Hepatocyte (in vitro differentiated cells): Measurements from ENCODE around the gene LIPE. TPM values are rescaled to one million over a fixed set of nuclear protein-coding genes. Genes with fewer than 3 reads are reported as not detected.

Source experiments
- DNase-seq: peaks from one replicate; pipeline ENCODE4 v3.0.0-alpha.2; 2016; ENCODE audit warnings: low spot score
- H2AFZ ChIP-seq: fragments of 200-600 bp; sonication (generic); 2 replicates; pipeline ENCODE4 v1.6.0; 2016; ENCODE audit warnings: antibody characterized with exemption, mild to moderate bottlenecking
- H3K27ac ChIP-seq: fragments of 200-600 bp; sonication (generic); 2 replicates; pipeline ENCODE4 v1.5.1; 2016; ENCODE audit warnings: mild to moderate bottlenecking
- H3K27me3 ChIP-seq: fragments of 200-600 bp; sonication (generic); 2 replicates; pipeline ENCODE4 v1.6.1; 2016
- H3K36me3 ChIP-seq: fragments of 200-600 bp; sonication (generic); replicated peaks from 2 replicates; pipeline ENCODE4 v1.5.1; 2016; ENCODE audit warnings: low read depth; ENCODE audit not compliant: insufficient read depth
- H3K4me1 ChIP-seq: fragments of 200-600 bp; sonication (generic); 2 replicates; pipeline ENCODE4 v1.5.1; 2016; ENCODE audit warnings: mild to moderate bottlenecking, moderate library complexity; ENCODE audit not compliant: insufficient read depth
- H3K4me2 ChIP-seq: fragments of 200-600 bp; sonication (generic); 2 replicates; pipeline ENCODE4 v1.6.0; 2016
- H3K4me3 ChIP-seq: fragments of 200-600 bp; sonication (generic); 2 replicates; pipeline ENCODE4 v1.5.1; 2016; ENCODE audit warnings: mild to moderate bottlenecking
- H3K79me2 ChIP-seq: fragments of 200-600 bp; sonication (generic); 2 replicates; pipeline ENCODE4 v1.6.0; 2017; ENCODE audit warnings: mild to moderate bottlenecking
- H3K9me2 ChIP-seq: fragments of 200-600 bp; sonication (generic); replicated peaks from 2 replicates; pipeline ENCODE4 v1.6.0; 2017; ENCODE audit warnings: mild to moderate bottlenecking; ENCODE audit not compliant: insufficient read depth
- H3K9me3 ChIP-seq: fragments of 200-600 bp; sonication (generic); 2 replicates; pipeline ENCODE4 v1.5.1; 2016; ENCODE audit warnings: low read depth, mild to moderate bottlenecking
- H4K20me1 ChIP-seq: fragments of 200-600 bp; sonication (generic); 2 replicates; pipeline ENCODE4 v1.6.0; 2016; ENCODE audit warnings: mild to moderate bottlenecking; ENCODE audit not compliant: insufficient read depth, poor library complexity, severe bottlenecking
- CTCF ChIP-seq: fragments of 200-600 bp; sonication (generic); IDR thresholded peaks from 2 replicates; pipeline ENCODE4 v1.5.1; 2016; ENCODE audit warnings: antibody characterized with exemption, mild to moderate bottlenecking; ENCODE audit not compliant: poor library complexity
- EZH2 ChIP-seq: fragments of 200-600 bp; sonication (generic); IDR thresholded peaks from 2 replicates; pipeline ENCODE4 v1.6.1; 2016; ENCODE audit warnings: antibody characterized with exemption, mild to moderate bottlenecking, borderline replicate concordance
- EZH2phosphoT487 ChIP-seq: fragments of 200-600 bp; sonication (generic); IDR thresholded peaks from one replicate; pipeline ENCODE4 v1.6.1; 2018; ENCODE audit warnings: antibody characterized with exemption, mild to moderate bottlenecking, low read depth, moderate library complexity; ENCODE audit not compliant: unreplicated experiment, severe bottlenecking
- WGBS: methylation state at CpG from one replicate; pipeline ENCODE4 v1.1.6; 2016; ENCODE audit warnings: low lambda C conversion rate; ENCODE audit errors: missing lambda C conversion rate; 5-methylcytosine and 5-hydroxymethylcytosine counted together
- polyA plus RNA-seq: library from polyadenylated mRNA; unstranded; fragments of >200 nt; fragmentation: Nextera tagmentation; extraction: Ambion mirVana; gene quantifications from 2 replicates; pipeline ENCODE4 v1.2.1, GENCODE V29; 2016
- total RNA-seq: library from RNA; depleted of rRNA; stranded (reverse); fragments of >200 nt; gene quantifications from 2 replicates; pipeline ENCODE4 v1.2.3, GENCODE V29; 2014

The LIPE gene
- total and polyA plus RNA-seq, 2 experiments from 2014 or later, result 6.4 to 7.1 TPM

DNA sequence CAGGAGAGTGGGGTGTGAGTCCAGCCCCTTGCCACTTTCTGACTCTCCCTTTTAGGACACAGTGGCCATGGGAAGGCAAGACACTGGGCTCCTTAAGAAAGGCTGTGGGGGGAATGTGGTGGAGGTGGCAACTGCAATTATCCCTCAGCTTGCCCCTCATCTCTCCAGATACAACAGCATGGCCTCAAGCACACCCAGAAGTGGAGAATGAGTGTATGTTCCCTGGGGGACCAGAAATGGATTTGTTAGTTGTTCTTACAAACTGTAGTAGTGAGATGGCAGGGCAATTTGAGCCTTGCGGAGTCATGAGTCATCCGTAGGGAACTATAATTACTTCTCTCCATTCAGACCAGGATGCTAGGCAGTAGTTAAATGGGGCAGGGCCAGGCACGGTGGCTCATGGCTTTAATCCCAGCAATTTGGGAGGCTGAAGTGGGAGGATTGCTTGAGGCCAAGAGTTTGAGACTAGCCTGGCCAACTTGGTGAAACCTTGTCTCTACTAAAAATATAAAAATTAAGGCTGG is 41.1 kb upstream of the LIPE start:
- no peak overlapping the region for H3K4me2 ChIP-seq
- no peaks in the 10 kb centered on the region for H3K36me3 ChIP-seq
- H3K79me2 ChIP-seq, result no peaks in the 10 kb centered on the region
- H3K4me1 ChIP-seq, result peaks cover 17% of the 10 kb centered on the region
- no peaks in the 10 kb centered on the region for H4K20me1 ChIP-seq
- H3K27me3 ChIP-seq, result no peaks in the 10 kb centered on the region
- WGBS, result 46% methylated on average over 3 of the region's 3 CpGs
- no peak overlapping the region for H2AFZ ChIP-seq
- H3K27ac ChIP-seq, result peak overlapping the region; percentile 70
- no peaks in the 10 kb centered on the region for H3K9me2 ChIP-seq
- peak; percentile 62 for DNase-seq
- no peaks in the 10 kb centered on the region for H3K9me3 ChIP-seq
- H3K4me3 ChIP-seq, result no peak overlapping the region
- no peak for TF ChIP-seq CTCF
- no peak for TF ChIP-seq EZH2
- TF ChIP-seq EZH2phosphoT487, result no peak

DNA sequence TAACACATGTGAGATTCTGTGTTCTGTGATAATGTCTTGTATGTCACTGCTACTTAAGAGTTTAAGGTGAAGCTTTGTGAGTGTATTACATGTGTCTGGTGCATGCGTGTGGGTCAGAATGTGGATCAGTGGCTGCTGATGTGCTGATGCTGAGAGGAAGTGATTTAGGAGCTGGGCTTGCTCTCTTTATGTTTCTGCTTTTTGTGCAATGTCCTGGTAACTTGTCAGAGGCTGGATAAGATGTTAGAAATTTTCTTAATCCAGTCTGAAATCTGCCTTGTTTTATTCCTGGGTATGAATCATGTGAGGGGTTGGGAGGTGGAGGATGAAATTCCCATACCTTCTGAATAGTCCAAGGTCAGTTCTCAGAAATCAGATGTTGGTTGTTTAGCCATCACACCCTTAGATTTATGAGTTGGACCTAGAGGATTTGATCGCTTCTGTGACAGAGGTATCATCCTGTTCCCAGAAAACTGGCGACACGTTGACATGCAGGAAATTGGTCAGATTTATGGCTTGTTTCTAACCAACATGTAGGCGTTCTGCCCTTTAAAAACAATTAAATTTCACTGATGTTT is 40.1 kb upstream of the LIPE start:
- no peak for TF ChIP-seq EZH2phosphoT487
- TF ChIP-seq CTCF, result no peak
- no peak for TF ChIP-seq EZH2
- Histone ChIP-seq H3K27ac (peak overlapping the region; percentile 75), H2AFZ (no peak overlapping the region), H3K4me1 (peaks cover 17% of the 10 kb centered on the region), H3K9me3 (no peaks in the 10 kb centered on the region), H3K27me3 (no peaks in the 10 kb centered on the region), H3K4me2 (peak overlapping the region; percentile 44), H3K79me2 (no peaks in the 10 kb centered on the region), H3K36me3 (no peaks in the 10 kb centered on the region), H3K4me3 (no peak overlapping the region), H4K20me1 (no peaks in the 10 kb centered on the region), H3K9me2 (no peaks in the 10 kb centered on the region)
- 76% methylated on average over 5 of the region's 5 CpGs for WGBS
- DNase-seq, result no peak

- no peaks in the 10 kb centered on the region for H4K20me1 ChIP-seq
- peak overlapping the region; percentile 25 for H2AFZ ChIP-seq
- TF ChIP-seq EZH2 (no peak), CTCF (no peak), EZH2phosphoT487 (no peak)
- H3K36me3 ChIP-seq, result no peaks in the 10 kb centered on the region
- no peak overlapping the region for H3K4me3 ChIP-seq
- H3K4me1 ChIP-seq, result peaks cover 17% of the 10 kb centered on the region
- peak overlapping the region; percentile 75 for H3K27ac ChIP-seq
- no peaks in the 10 kb centered on the region for H3K9me2 ChIP-seq
- WGBS, result 61% methylated on average over 5 of the region's 5 CpGs
- H3K4me2 ChIP-seq, result peak overlapping the region; percentile 44
- H3K9me3 ChIP-seq, result no peaks in the 10 kb centered on the region
- H3K27me3 ChIP-seq, result no peaks in the 10 kb centered on the region
- no peaks in the 10 kb centered on the region for H3K79me2 ChIP-seq
- DNase-seq, result no peak
These were observed 39.5 kb upstream of the LIPE start for GRCh38 chr19:42466521-42467182.
